GM23338 (cell line): ENCODE measurements around the gene IGSF21. TPM values are rescaled to one million over a fixed set of nuclear protein-coding genes. Genes with fewer than 3 reads are reported as not detected.

ENCODE experiments used
- ATAC-seq: fragments of 200-7000 bp; cut with Tn5 transposase; 3 replicates; pipeline ENCODE4 v1.9.1; 2020
- DNase-seq: peaks from one replicate; pipeline ENCODE4 v3.0.0-alpha.2; 2015; ENCODE audit warnings: low spot score
- H2AFZ ChIP-seq: fragments of 200-600 bp; sonication (generic); 2 replicates; pipeline ENCODE4 v1.8.0; 2016; ENCODE audit warnings: antibody characterized with exemption, mild to moderate bottlenecking, moderate library complexity
- H3F3A ChIP-seq: fragments of 200-600 bp; sonication (generic); replicated peaks from 2 replicates; pipeline ENCODE4 v1.8.0; 2017; ENCODE audit warnings: antibody characterized with exemption, mixed run types, low read depth
- H3K27ac ChIP-seq: fragments of 200-600 bp; sonication (generic); 2 replicates; pipeline ENCODE4 v1.6.1; 2016; ENCODE audit warnings: low read depth
- H3K27me3 ChIP-seq: fragments of 200-600 bp; sonication (generic); 2 replicates; pipeline ENCODE4 v1.8.0; 2016; ENCODE audit warnings: mild to moderate bottlenecking, mixed run types, moderate library complexity; ENCODE audit not compliant: insufficient read depth
- H3K36me3 ChIP-seq: fragments of 200-600 bp; sonication (generic); 2 replicates; pipeline ENCODE4 v1.8.0; 2016; ENCODE audit warnings: mild to moderate bottlenecking; ENCODE audit not compliant: insufficient read depth
- H3K4me1 ChIP-seq: fragments of 200-600 bp; sonication (generic); 2 replicates; pipeline ENCODE4 v1.8.0; 2016; ENCODE audit warnings: mild to moderate bottlenecking, moderate library complexity; ENCODE audit not compliant: insufficient read depth
- H3K4me2 ChIP-seq: fragments of 200-600 bp; sonication (generic); 2 replicates; pipeline ENCODE4 v1.7.1; 2017; ENCODE audit warnings: mixed run types
- H3K4me3 ChIP-seq: fragments of 200-600 bp; sonication (generic); 2 replicates; pipeline ENCODE4 v1.6.1; 2016; ENCODE audit warnings: mixed run types
- H3K79me2 ChIP-seq: fragments of 200-600 bp; sonication (generic); replicated peaks from 2 replicates; pipeline ENCODE4 v1.8.0; 2017; ENCODE audit warnings: mild to moderate bottlenecking; ENCODE audit not compliant: insufficient read depth
- H3K9me2 ChIP-seq: fragments of 200-600 bp; sonication (generic); 2 replicates; pipeline ENCODE4 v1.8.0; 2017; ENCODE audit not compliant: insufficient read depth
- H4K20me1 ChIP-seq: fragments of 200-600 bp; sonication (generic); replicated peaks from 2 replicates; pipeline ENCODE4 v1.8.0; 2017; ENCODE audit warnings: mild to moderate bottlenecking; ENCODE audit not compliant: insufficient read depth
- H3K27ac Mint-ChIP-seq: 2 replicates; pipeline ENCODE4 v1.8.0; 2020; ENCODE audit warnings: inconsistent platforms, mild to moderate bottlenecking, moderate library complexity, mixed read lengths
- H3K27me3 Mint-ChIP-seq: 3 replicates; pipeline ENCODE4 v1.8.0; 2022; ENCODE audit warnings: low read depth, mild to moderate bottlenecking, moderate library complexity, mixed read lengths, inconsistent platforms; ENCODE audit not compliant: insufficient read depth, poor library complexity
- H3K36me3 Mint-ChIP-seq: 3 replicates; pipeline ENCODE4 v1.8.0; 2021; ENCODE audit warnings: low read depth, mild to moderate bottlenecking, inconsistent platforms, moderate library complexity, mixed read lengths
- H3K4me1 Mint-ChIP-seq: 3 replicates; pipeline ENCODE4 v1.8.0; 2020; ENCODE audit warnings: mild to moderate bottlenecking, inconsistent platforms, mixed read lengths
- H3K4me3 Mint-ChIP-seq: 3 replicates; pipeline ENCODE4 v1.8.0; 2021; ENCODE audit warnings: moderate library complexity, mild to moderate bottlenecking, inconsistent platforms, mixed read lengths
- H3K9me3 Mint-ChIP-seq: 3 replicates; pipeline ENCODE4 v1.8.0; 2020; ENCODE audit warnings: moderate library complexity, mild to moderate bottlenecking, inconsistent platforms, mixed read lengths
- CREB1 ChIP-seq: fragments of 250-450 bp; sonication (Bioruptor Pico); IDR thresholded peaks from 2 replicates; pipeline ENCODE4 v1.5.0; 2020; ENCODE audit warnings: low read depth, mild to moderate bottlenecking, moderate library complexity
- CTCF ChIP-seq, 2 experiments: fragments of 200-600 bp in 1 of 2; sonication (generic) in 1 of 2; conservative IDR thresholded peaks; 2 replicates each; pipeline versions ENCODE4 v1.5.1 to v1.6.1; 2016 to 2017; ENCODE audit warnings: antibody characterized with exemption in 2 of 2, low read depth in 2 of 2, mild to moderate bottlenecking in 2 of 2, moderate library complexity in 1 of 2
- ETS1 ChIP-seq: IDR thresholded peaks from 2 replicates; pipeline ENCODE4 v1.6.1; 2016; ENCODE audit warnings: antibody characterized with exemption
- EZH2 ChIP-seq: fragments of 200-600 bp; sonication (generic); IDR thresholded peaks from one replicate; pipeline ENCODE4 v1.8.0; 2017; ENCODE audit warnings: antibody characterized with exemption, mild to moderate bottlenecking, low read depth; ENCODE audit not compliant: unreplicated experiment
- EZH2phosphoT487 ChIP-seq: fragments of 200-600 bp; sonication (generic); IDR thresholded peaks from one replicate; pipeline ENCODE4 v1.8.1; 2018; ENCODE audit warnings: antibody characterized with exemption; ENCODE audit not compliant: unreplicated experiment
- JUNB ChIP-seq: IDR thresholded peaks from one replicate; pipeline ENCODE4 v1.6.1; 2016; ENCODE audit warnings: antibody characterized with exemption; ENCODE audit not compliant: unreplicated experiment
- NANOG ChIP-seq: IDR thresholded peaks from 2 replicates; pipeline ENCODE4 v1.6.1; 2016; ENCODE audit warnings: antibody characterized with exemption, borderline replicate concordance
- POLR2AphosphoS5 ChIP-seq: IDR thresholded peaks from 2 replicates; pipeline ENCODE4 v1.6.1; 2016; ENCODE audit warnings: antibody characterized with exemption, low read depth
- REST ChIP-seq: IDR thresholded peaks from one replicate; pipeline ENCODE4 v1.6.1; 2018; ENCODE audit warnings: antibody characterized with exemption; ENCODE audit not compliant: unreplicated experiment
- STAT1 ChIP-seq: IDR thresholded peaks from one replicate; pipeline ENCODE4 v1.6.1; 2016; ENCODE audit warnings: antibody characterized with exemption; ENCODE audit not compliant: unreplicated experiment
- ZNF114 ChIP-seq: fragments of 250-450 bp; sonication (Bioruptor Pico); IDR thresholded peaks from 2 replicates; pipeline ENCODE4 v1.5.0; 2020; ENCODE audit warnings: mild to moderate bottlenecking, moderate library complexity
- ZNF331 ChIP-seq: fragments of 250-450 bp; sonication (Bioruptor Pico); IDR thresholded peaks from 2 replicates; pipeline ENCODE4 v1.5.0; 2020; ENCODE audit warnings: low read depth, mild to moderate bottlenecking, moderate library complexity
- ZNF462 ChIP-seq: fragments of 250-450 bp; sonication (Bioruptor Pico); IDR thresholded peaks from 2 replicates; pipeline ENCODE4 v1.5.0; 2020; ENCODE audit warnings: mild to moderate bottlenecking, moderate library complexity
- polyA plus RNA-seq: library from polyadenylated mRNA; unstranded; fragments of >200 nt; fragmentation: Nextera tagmentation; extraction: Ambion mirVana; gene quantifications from 2 replicates; pipeline ENCODE4 v1.2.1, GENCODE V29; 2016
- total RNA-seq: library from RNA; depleted of rRNA; stranded (reverse); fragments of >200 nt; shearing (Covaris generic); gene quantifications from 2 replicates; pipeline ENCODE4 v1.2.3, GENCODE V29; 2014

IGSF21 gene
- total and polyA plus RNA-seq, 2 experiments from 2014 or later: 15.6 to 15.7 TPM

GRCh38 chr1:18313523-18313922, 205.9 kb downstream of the IGSF21 start:
- Histone ChIP-seq H2AFZ (no peak overlapping the region), H3K4me3 (no peak overlapping the region), H3F3A (no peaks in the 10 kb centered on the region), H3K27me3 (no peaks in the 10 kb centered on the region), H3K9me2 (no peaks in the 10 kb centered on the region), H3K27ac (no peak overlapping the region), H3K36me3 (no peaks in the 10 kb centered on the region), H3K79me2 (no peaks in the 10 kb centered on the region), H3K4me2 (no peak overlapping the region), H4K20me1 (no peaks in the 10 kb centered on the region), H3K4me1 (0 out of 2 replicates have a peak, but pooled peaks cover 4% of the 10 kb centered on the region)
- Mint-ChIP-seq H3K36me3 (peaks cover 6% of the 10 kb centered on the region; the same call in 2 of the 3 replicates), H3K27ac (no peak overlapping the region), H3K27me3 (peaks cover 2% of the 10 kb centered on the region), H3K4me3 (no peak overlapping the region), H3K9me3 (no peaks in the 10 kb centered on the region), H3K4me1 (peaks cover 3% of the 10 kb centered on the region; the same call in 1 of the 3 replicates)
- no peak for ATAC-seq
- no peak for TF ChIP-seq NANOG
- TF ChIP-seq EZH2phosphoT487: no peak
- TF ChIP-seq ETS1: no peak
- no peak for TF ChIP-seq ZNF331 (CRISPR knock-in tag)
- no peak for TF ChIP-seq CREB1 (CRISPR knock-in tag)
- TF ChIP-seq CTCF (conservative IDR thresholded peaks at IDR 0.05; ENCODE audit: low read depth in 2 of 2): no peak
- no peak for TF ChIP-seq EZH2
- no peak for TF ChIP-seq ZNF462 (CRISPR knock-in tag)
- TF ChIP-seq REST: no peak
- no peak for TF ChIP-seq STAT1
- no peak for TF ChIP-seq ZNF114 (CRISPR knock-in tag)
- no peak for TF ChIP-seq JUNB
- no peak for TF ChIP-seq POLR2AphosphoS5
- DNase-seq: no peak
